OCI-M2 (cell line): Measurements from ENCODE around the gene ZEB2.

Source experiments
- DNase-seq: peaks from one replicate; lab custom pipeline; 2025; ENCODE audit not compliant: unreplicated experiment; lab: John Stamatoyannopoulos, UW

The ZEB2 gene

DNA sequence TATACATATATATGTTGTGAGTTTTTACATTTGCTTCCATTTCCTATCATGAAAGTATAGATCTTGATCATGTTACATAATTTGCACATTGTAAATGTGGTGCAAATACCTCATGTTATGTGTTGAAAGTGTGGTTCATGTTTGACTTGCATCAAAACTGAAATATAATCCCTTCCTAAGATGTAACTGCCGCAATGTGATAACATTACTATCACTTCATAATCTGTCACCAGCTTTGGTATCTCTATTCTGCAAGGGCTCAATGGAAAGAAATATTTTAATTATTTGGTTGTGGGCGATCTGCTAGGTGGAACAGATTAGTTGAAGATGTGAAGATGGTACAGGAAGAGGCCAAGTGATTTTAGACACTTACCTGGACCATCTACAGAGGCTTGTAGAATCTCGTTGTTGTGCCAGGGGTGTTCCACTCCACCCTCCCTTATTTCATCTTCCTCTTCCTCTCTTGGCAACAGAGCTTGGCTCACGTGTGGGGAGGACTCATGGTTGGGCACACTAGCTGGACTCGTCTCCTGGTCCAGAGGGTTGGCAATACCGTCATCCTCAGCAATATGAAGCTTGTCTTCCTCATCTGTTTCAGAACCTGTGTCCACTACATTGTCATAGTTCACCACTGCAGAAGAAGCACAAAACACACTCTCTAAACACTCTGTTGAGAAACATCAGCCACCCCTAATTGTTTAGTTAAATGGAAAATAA lies 90.4 kb downstream of the ZEB2 start:
- no peak for DNase-seq

- no peak for DNase-seq
These were observed 92.9 kb downstream of the ZEB2 start for GRCh38 chr2:144426981-144427479.

DNA sequence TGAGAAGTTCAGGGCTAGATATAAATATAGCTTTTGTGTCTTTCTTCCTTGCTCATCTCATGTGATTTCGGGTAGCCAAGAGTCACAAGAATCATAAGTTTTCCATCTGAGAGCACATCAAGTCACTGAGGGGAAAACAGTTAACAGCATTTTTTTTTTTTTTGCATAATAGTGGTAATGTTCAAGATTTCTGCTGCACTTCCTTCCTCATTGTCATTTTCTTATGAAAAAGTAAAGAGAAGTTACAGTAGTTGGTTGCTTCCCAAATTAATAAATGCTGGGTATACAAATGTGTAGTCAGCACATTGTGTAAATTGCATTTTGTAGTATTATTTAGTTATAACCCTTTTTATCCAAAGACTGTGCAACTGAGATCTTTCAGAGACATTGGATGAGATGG lies 93.6 kb downstream of the ZEB2 start:
- no peak for DNase-seq

GRCh38 chr2:144424559-144425240 lies 95.2 kb downstream of the ZEB2 start:
- no peak for DNase-seq

DNA sequence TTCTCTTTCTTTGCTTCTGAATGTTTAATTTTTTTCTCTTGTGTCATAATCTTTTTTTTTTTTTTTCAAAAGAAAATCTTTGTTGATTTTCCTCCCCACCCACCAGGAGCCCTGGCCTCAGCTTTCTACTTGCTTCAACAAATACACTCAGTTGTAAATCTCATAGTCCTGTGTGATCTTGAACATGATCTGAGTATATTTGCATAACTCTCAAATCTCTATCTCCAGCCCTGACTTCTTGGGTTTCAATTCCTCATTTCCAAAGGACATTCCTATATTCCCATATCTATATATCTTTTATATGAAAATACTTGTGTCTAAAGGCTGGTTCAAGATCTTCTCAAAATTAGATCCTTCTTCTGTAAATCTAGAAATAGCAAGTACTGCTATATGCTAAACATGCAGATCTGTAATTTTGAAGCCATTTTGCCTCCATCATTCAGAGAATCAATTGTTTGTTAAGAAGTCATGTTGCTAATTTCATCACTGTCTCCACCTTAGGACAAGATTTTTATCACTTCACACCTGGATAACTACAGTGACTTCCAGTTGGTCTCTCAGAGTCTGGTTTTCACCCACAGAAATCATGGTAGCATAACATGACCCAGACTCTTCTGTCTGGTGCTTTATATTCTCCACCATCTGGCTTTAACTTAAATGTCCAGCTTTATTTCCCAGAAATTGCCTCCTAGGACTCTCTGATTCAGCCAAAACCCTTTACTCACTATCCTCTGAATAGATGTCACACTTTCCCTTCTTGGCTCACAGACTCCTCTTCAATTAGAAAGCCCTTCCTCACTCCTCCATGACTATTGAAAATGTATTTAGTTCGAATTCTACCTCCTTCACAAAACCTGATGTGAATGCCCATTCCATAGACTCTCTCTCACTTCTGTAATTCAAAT lies 98.1 kb downstream of the ZEB2 start:
- DNase-seq, result no peak

GRCh38 chr2:144419218-144419617 lies 100.7 kb downstream of the ZEB2 start:
- DNase-seq, result no peak

DNA sequence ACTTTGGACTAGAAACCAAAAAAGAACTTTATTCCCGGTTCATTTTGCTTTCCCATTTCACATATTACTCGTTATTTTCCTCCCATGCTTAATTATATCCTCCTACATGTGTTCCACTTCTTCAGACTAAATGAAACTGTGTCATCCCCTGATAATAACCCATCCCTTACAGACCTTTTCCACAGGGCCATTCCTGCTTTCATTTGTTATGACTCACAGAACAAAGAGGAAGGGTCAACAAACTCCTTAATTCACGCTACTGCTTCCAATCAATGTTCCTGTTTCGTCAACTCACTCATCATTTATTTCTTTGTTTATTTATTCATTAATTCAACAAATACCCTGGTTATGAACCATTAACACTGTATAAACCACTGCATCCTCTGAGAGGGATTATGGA lies 104.5 kb downstream of the ZEB2 start:
- DNase-seq, result no peak

DNA sequence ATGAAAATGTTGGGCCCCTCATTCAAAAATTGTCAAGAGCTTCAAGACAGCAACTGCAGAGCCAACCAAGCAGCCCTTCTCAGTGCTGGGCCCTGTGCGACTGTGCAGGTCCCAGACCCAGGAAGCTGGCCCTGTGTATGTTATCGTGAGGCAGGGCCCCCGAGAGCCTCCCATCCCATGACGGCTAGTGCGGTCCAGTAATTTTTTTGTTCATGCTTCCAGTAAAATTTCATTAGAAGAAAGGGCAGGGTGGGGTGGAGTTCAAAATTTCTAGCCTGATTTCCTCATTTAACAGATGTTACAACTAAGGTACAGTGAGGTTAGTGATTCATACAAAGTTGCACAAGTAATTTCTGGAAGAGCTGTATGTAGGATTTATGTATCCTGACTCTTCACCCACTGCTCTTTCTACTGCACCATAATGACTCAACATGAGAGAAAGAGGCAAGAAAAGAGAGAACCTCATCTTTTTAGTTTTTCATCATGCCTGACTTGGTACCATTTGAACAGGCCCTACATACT lies 105.5 kb downstream of the ZEB2 start:
- DNase-seq, result no peak

DNA sequence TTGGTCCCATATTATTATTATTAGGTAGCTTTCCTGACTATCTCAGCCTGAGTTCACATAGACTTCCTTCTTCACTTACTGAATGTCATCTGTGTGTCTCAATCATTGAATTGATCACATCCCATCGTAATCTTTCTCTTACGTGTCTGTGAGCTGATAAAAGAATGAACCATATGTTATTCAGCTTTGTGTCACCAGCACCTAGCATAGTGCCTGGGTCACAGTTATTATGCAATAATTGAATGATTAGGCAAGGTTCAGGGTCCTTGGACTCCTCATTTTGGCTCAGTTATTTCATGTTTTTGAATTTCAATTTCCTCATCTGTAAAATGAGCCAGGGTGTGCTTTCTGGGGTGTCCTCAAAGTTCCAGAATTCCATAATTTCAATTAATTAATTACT lies 107.2 kb downstream of the ZEB2 start:
- no peak for DNase-seq

DNA sequence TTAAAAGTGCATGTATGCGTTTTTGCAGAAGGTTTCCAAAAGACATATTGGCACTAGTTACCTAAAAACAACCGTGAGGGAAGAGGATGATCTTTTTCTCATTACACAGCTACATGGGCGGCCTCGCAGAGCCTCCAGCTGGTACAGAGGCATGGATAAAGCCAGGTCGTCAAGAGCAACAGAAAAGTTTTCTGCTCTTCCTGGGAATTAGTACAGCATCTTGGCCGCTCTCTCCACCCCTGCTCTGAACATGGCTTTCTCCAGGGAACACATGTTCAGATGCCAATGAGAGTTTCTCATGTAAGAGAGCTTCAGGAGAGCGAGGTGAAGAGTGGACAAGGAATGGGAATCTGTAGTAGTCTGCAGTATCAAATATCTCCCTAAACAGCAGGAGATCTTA lies 108.4 kb downstream of the ZEB2 start:
- no peak for DNase-seq

DNA sequence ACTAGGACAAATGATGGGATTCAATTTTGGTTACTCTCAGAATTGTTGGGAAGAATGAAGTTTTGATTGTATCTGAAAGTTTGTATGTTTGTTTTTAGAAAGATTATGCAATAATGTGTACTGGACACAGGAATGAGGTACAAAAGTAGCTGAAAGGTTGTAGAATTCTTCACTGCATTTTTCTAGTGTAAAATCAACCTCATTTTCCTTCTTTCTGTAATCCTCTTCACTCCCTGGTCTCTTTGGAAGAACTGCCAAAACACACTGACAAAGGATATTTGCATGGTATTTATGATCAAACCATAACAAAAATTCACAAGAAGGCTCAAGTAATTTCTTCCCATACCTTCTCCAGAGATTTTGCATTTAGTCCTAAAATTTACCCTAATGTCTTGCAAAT lies 110.7 kb downstream of the ZEB2 start:
- DNase-seq, result no peak

- DNase-seq, result no peak
These were observed 112.7 kb downstream of the ZEB2 start for GRCh38 chr2:144407262-144407661.

DNA sequence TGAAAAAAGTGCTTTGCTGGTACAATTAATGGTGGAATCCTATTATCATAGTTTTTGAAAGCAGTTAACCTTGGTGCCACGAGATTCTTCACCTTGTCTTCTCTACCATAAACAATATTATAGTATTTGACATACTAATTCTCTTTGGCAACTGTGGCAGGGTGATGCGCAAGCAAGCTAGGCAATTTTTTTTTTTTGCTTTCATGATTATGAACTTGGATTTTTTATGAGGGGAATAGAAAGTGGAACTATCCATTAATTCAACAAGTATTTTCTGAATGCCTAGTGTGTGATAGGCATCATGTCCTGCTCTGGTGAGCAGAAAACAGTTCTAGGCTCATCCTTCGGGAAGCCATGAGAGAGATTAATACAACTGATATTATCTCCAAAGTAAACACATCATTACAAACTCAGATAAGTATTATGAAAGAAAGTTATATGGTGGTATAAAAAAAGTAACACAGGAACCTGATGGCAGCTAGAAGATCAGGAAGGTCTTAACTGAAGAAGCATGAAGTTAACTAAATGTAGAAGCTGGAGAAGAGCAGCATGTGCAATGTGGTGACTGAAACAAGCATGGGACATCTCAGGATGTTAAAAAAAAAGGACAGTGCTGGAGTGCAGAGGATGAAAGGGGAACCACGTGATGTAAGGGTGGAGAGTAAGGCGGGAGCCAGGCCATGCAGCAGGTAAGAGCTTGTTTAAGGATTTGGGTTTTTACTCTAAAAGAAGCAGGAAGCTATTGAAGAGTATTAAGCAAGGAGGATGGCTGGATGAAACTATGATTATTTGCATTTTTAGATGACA lies 113.7 kb downstream of the ZEB2 start:
- DNase-seq, result no peak

DNA sequence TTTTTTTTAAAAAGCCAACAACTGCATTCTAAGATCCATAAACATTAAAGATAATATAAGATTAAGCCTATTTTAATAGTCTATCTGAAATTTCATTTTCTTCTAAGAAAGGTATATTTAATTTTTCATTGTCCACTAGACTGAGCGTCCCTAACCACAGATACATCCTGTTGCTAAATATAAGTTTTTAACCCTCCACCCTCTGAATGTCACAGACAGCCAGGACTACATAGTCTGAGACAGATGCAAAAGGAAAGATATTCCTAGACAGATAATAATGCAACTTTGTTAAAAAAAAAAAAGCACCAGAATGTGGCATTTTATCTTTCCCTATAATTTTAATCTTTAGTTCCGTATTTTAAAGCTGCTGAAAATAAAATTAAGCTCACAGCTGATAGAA lies 114.6 kb downstream of the ZEB2 start:
- DNase-seq, result no peak

DNA sequence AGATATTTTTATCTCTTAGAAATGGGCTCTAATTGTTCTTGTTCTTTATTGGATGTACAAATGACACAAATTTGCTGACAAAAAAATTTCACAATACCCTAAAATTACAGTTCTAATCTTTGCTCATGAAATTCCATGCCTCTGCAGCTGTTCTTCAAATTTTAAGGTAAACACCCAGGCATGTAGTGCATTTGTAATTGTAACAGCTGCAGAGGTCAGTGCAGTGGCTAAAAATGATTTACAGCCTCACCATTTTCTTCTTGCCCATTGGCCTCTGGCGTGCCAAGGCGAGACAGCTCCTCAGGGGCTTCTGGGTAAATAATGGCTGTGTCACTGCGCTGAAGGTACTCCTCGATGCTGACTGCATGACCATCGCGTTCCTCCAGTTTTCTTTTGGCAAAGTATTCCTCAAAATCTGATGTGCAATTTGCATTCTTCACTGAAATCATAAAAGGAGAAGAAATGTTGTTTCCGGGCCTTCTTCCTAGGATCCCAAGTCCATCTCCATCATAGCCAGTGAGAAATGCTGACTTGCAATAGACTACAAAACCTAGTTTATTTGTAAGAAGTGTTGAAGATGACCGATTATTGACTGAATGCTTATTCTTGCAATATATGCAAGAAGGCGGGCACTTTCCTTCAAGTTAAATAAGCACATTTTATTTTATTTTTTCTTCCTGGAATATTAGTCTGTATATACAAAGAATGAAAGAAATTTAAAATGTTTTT lies 115.2 kb downstream of the ZEB2 start:
- no peak for DNase-seq

GRCh38 chr2:144403933-144404332 lies 116.0 kb downstream of the ZEB2 start:
- DNase-seq, result no peak

GRCh38 chr2:144402251-144402650 lies 117.7 kb downstream of the ZEB2 start:
- DNase-seq, result no peak

- DNase-seq, result no peak
These were observed 118.9 kb downstream of the ZEB2 start for GRCh38 chr2:144401036-144401435.

DNA sequence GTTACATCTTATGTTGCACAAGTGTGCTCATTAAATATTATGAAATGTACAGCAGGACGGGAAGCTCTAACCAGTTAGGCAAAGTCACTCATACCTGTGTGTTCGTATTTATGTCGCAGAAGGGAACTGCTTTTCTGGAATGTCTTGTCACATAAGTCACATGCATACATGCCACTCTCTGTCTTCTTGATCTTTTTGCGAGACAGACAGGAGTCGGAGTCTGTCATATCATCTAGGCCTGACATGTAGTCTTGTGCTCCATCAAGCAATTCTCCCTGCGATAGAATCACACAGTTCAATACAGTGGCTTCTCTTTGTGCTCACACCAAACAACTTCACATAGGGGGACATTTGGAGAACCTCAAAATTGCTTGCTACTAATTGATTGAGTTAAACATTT lies 123.6 kb downstream of the ZEB2 start:
- DNase-seq, result no peak

- no peak for DNase-seq
These were observed 129.4 kb downstream of the ZEB2 start for GRCh38 chr2:144390424-144391020.
